K562 (cell line): ENCODE measurements around the gene AASDH. TPM values are rescaled to one million over a fixed set of nuclear protein-coding genes. Genes with fewer than 3 reads are reported as not detected.

Source experiments
- ATAC-seq: fragments of 200-7000 bp; cut with Tn5 transposase; 3 replicates; pipeline ENCODE4 v1.9.1; 2020; ENCODE audit warnings: moderate library complexity
- BruUV-seq: library from RNA; stranded (reverse); fragments of 400-500 nt; replicated peaks from 2 replicates; lab custom pipeline; 2021; lab: Mats Ljungman, UMichigan
- CTCF ChIA-PET: fragments of 300-600 bp; formaldehyde crosslinking; extraction: SDS; loops from one replicate; lab custom pipeline; 2021; ENCODE audit warnings: low intra/inter-chr PET ratio; lab: Yijun Ruan, JAX
- POLR2A ChIA-PET: fragments of 300-600, 350-650 bp; sonication (Branson Sonifier 250); formaldehyde crosslinking; extraction: SDS; loops from one replicate; lab custom pipeline; 2021; ENCODE audit warnings: antibody characterized with exemption, inconsistent platforms; lab: Yijun Ruan, JAX
- DNase-seq, 4 experiments: peaks; one replicate each; pipeline versions ENCODE4 v3.0.0 to v3.0.0-alpha.2; 2011 to 2018; ENCODE audit warnings: low spot score in 3 of 4, mixed read lengths in 3 of 4; ENCODE audit errors: extremely low read depth in 1 of 4
- FAIRE-seq: peaks from 2 replicates; lab custom pipeline; 2011; peaks lifted over from hg19 to GRCh38; lab: Jason Lieb, UNC
- H2AFZ ChIP-seq: 2 replicates; pipeline ENCODE4 v1.6.0; 2011; ENCODE audit warnings: low read depth, low read length, control low read depth, inconsistent platforms
- H3K27ac ChIP-seq: fragments of 200-600 bp; 3 replicates; pipeline ENCODE4 v1.8.0; 2011; ENCODE audit warnings: low read depth, mild to moderate bottlenecking, control low read depth, inconsistent platforms, low read length, moderate library complexity, mixed read lengths; ENCODE audit errors: extremely low read depth
- H3K27me3 ChIP-seq, 2 experiments: fragments of 300-600 bp in 1 of 2; 2 replicates in 1 of 2; 3 replicates in 1 of 2; pipeline versions ENCODE4 v1.6.0 to v1.8.0; 2011; ENCODE audit warnings: inconsistent platforms in 2 of 2, low read length in 2 of 2, mild to moderate bottlenecking in 1 of 2, mixed read lengths in 1 of 2, moderate library complexity in 1 of 2; ENCODE audit not compliant: control insufficient read depth in 2 of 2, insufficient read depth in 2 of 2
- H3K36me3 ChIP-seq: fragments of 300-600 bp; 3 replicates; pipeline ENCODE4 v1.8.0; 2011; ENCODE audit warnings: mild to moderate bottlenecking, low read length, inconsistent platforms; ENCODE audit not compliant: control insufficient read depth, insufficient read depth
- H3K4me1 ChIP-seq, 2 experiments: fragments of 200-600 bp in 1 of 2; replicated peaks in 1 of 2; 2 replicates in 1 of 2; 3 replicates in 1 of 2; pipeline versions ENCODE4 v1.5.1 to v1.8.0; 2011; ENCODE audit warnings: inconsistent platforms in 2 of 2, low read length in 2 of 2, mild to moderate bottlenecking in 1 of 2, mixed read lengths in 1 of 2, moderate library complexity in 1 of 2; ENCODE audit not compliant: control insufficient read depth in 2 of 2, insufficient read depth in 2 of 2
- H3K4me2 ChIP-seq: 2 replicates; pipeline ENCODE4 v1.6.1; 2011; ENCODE audit warnings: low read length, control low read depth, inconsistent platforms, mixed read lengths; ENCODE audit not compliant: insufficient read depth
- H3K4me3 ChIP-seq: fragments of 200-600 bp; sonication (generic), shearing (Covaris generic); 2 replicates; pipeline ENCODE4 v1.5.1; 2016; ENCODE audit warnings: control low read depth, inconsistent platforms
- H3K79me2 ChIP-seq: fragments of 200-600 bp; 3 replicates; pipeline ENCODE4 v1.8.0; 2011; ENCODE audit warnings: low read length, inconsistent platforms; ENCODE audit not compliant: control insufficient read depth, insufficient read depth
- H3K9ac ChIP-seq, 2 experiments: 2 replicates each; pipeline versions ENCODE4 v1.6.0 to v1.6.1; 2011; ENCODE audit warnings: low read depth in 2 of 2, low read length in 2 of 2, control low read depth in 1 of 2, inconsistent platforms in 1 of 2, mild to moderate bottlenecking in 1 of 2, mixed read lengths in 1 of 2; ENCODE audit not compliant: insufficient read depth in 1 of 2
- H3K9me1 ChIP-seq: one replicate; pipeline ENCODE4 v1.6.0; 2011; ENCODE audit warnings: inconsistent platforms, mild to moderate bottlenecking, low read length, moderate library complexity; ENCODE audit not compliant: control insufficient read depth, insufficient read depth
- H3K9me3 ChIP-seq: replicated peaks from 2 replicates; pipeline ENCODE4 v1.5.1; 2011; ENCODE audit warnings: low read depth, low read length, inconsistent platforms; ENCODE audit not compliant: control insufficient read depth, insufficient read depth
- H4K20me1 ChIP-seq: replicated peaks from 2 replicates; pipeline ENCODE4 v1.6.1; 2011; ENCODE audit warnings: low read length, inconsistent platforms, mixed read lengths; ENCODE audit not compliant: control insufficient read depth, insufficient read depth
- EHMT2 ChIP-seq: fragments of 450-650 bp; IDR thresholded peaks from 2 replicates; pipeline ENCODE4 v1.6.1; 2018; ENCODE audit warnings: antibody characterized with exemption
- FOXM1 ChIP-seq, 2 experiments: fragments of 450-650 bp in 1 of 2; sonication (generic) in 1 of 2; formaldehyde crosslinking in 1 of 2; IDR thresholded peaks; 2 replicates each; pipeline versions ENCODE4 v1.6.1 to v1.9.0; 2017 to 2022; ENCODE audit warnings: low read depth in 2 of 2, mild to moderate bottlenecking in 2 of 2, missing genetic modification reagents in 1 of 2, moderate library complexity in 1 of 2
- POU5F1 ChIP-seq: fragments of 150-350 bp; IDR thresholded peaks from 2 replicates; pipeline ENCODE4 v1.6.1; 2014; ENCODE audit warnings: borderline replicate concordance, low read length, low read depth, mild to moderate bottlenecking; ENCODE audit not compliant: partially characterized antibody
- YBX1 ChIP-seq: fragments of 450-650 bp; IDR thresholded peaks from 2 replicates; pipeline ENCODE4 v1.7.1; 2016; ENCODE audit warnings: mild to moderate bottlenecking
- ZNF175 ChIP-seq: fragments of 200-800 bp; sonication (Bioruptor generic); IDR thresholded peaks from 2 replicates; pipeline ENCODE4 v1.6.1; 2016; ENCODE audit warnings: low read depth, mild to moderate bottlenecking, missing genetic modification characterization, missing compliant biosample characterization
- ZNF197 ChIP-seq: fragments of 200-800 bp; sonication (Bioruptor generic); IDR thresholded peaks from 2 replicates; pipeline ENCODE4 v1.6.1; 2016; ENCODE audit warnings: low read depth, missing genetic modification characterization, missing compliant biosample characterization
- WGBS: fragments of 100-300 bp; shearing (Covaris generic); methylation state at CpG from one replicate; pipeline ENCODE4 v1.1.6; 2016; ENCODE audit warnings: low coverage, mixed read lengths; ENCODE audit not compliant: insufficient coverage; ENCODE audit errors: missing lambda C conversion rate; 5-methylcytosine and 5-hydroxymethylcytosine counted together
- in situ Hi-C: fragments of 300-500 bp; cut with MboI; formaldehyde crosslinking; loops from 4 replicates; pipeline ENCODE4 v1.15.0; 2018; ENCODE audit warnings: inconsistent platforms, mixed read lengths
- intact Hi-C: fragments of 100-400 bp; cut with micrococcal nuclease; formaldehyde crosslinking; loops from 2 replicates; pipeline ENCODE4 v1.14.2; 2022
- polyA plus RNA-seq, 8 experiments: library from polyadenylated mRNA; depleted of rRNA in 4 of 8; stranded (reverse) in 5 of 8; unstranded in 3 of 8; fragments of >200 nt; fragmentation: Nextera tagmentation in 2 of 8; fragmentation: Illumina TruSeq in 1 of 8; extraction: Ambion mirVana in 2 of 8; extraction: Trizol in 1 of 8; gene quantifications; 2 replicates each; pipeline versions ENCODE4 v1.2.1 to v1.2.3, GENCODE V29; 2011 to 2014; ENCODE audit warnings: inconsistent platforms in 1 of 8, missing spikeins in 1 of 8
- total RNA-seq, 7 experiments: library from RNA; depleted of rRNA in 6 of 7; stranded (reverse); fragments of >200 nt in 6 of 7; fragmentation: Illumina TruSeq in 2 of 7; extraction: Trizol in 2 of 7; gene quantifications; 2 replicates each; pipeline versions ENCODE4 v1.2.1 to v1.2.3, GENCODE V29; 2011 to 2021; ENCODE audit warnings: low replicate concordance in 1 of 7
- TF ChIP-seq, protein P1 (sequence below): fragments of 450-650 bp; IDR thresholded peaks from 2 replicates; pipeline ENCODE4 v1.6.1; 2018; ENCODE audit warnings: mild to moderate bottlenecking, low read depth; ENCODE audit not compliant: partially characterized antibody
- TF ChIP-seq, protein P2 (sequence below): fragments of 450-650 bp; formaldehyde crosslinking; IDR thresholded peaks from 2 replicates; pipeline ENCODE4 v1.4.0; 2022; ENCODE audit warnings: missing genetic modification characterization
- TF ChIP-seq, protein P3 (sequence below): fragments of 250-450 bp; sonication (Bioruptor Pico); IDR thresholded peaks from 2 replicates; pipeline ENCODE4 v1.8.0; 2021; ENCODE audit warnings: moderate library complexity, mild to moderate bottlenecking, inconsistent platforms
- TF ChIP-seq, protein P4 (sequence below): fragments of 250-450 bp; sonication (Bioruptor Pico); IDR thresholded peaks from 2 replicates; pipeline ENCODE4 v1.9.0; 2021; ENCODE audit warnings: mild to moderate bottlenecking

AASDH gene
- total and polyA plus RNA-seq, 9 of the 15 experiments (the other 6 are each of a cell fraction or from before 2014, with no cell fraction given) = 8.6 to 29.7 (median 13.7) TPM

DNA sequence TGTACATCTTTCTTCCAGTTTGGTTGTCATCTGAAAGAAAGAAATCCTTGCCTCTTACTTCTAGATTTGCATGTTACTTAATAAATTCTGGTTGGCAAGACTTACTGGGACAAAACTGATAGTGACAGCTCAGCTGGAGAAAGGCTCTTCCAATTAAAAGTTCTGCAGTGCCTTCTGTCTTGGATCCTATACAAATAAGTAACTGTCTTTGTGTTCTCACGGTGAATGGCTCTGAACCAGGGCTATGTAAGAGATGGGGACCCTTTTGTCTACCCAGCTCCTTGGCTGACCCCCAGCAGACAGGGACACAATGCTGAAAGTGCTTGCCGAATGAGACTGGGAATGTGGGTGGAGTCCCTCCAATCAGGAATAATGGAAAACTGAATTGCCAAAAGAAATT lies 89.5 kb downstream of the AASDH start:
- Histone ChIP-seq H3K4me3 (no peak overlapping the region), H3K79me2 (no peaks in the 10 kb centered on the region), H3K9me1 (no peaks in the 10 kb centered on the region), H3K4me1 (no peaks in the 10 kb centered on the region; a peak in 1 of 5 replicates), H4K20me1 (no peaks in the 10 kb centered on the region), H3K27me3 (peaks cover 16 to 29% of the 10 kb centered on the region in 2 experiments; a peak in 4 of 5 replicates), H2AFZ (no peak overlapping the region), H3K9me3 (no peaks in the 10 kb centered on the region), H3K4me2 (no peak overlapping the region), H3K36me3 (no peaks in the 10 kb centered on the region), H3K9ac (no peak overlapping the region), H3K27ac (no peak overlapping the region)
- intact Hi-C loops (no loop called here), in situ Hi-C loops (no loop called here)
- WGBS = 4% methylated on average over 2 of the region's 2 CpGs
- POLR2A ChIA-PET = interaction anchor here (1.3 kb wide), 1 partner anchor 14 kb away, joined by 3 read pairs; no protein-coding TSS in a partner anchor
- ATAC-seq (no peak), DNase-seq (no peak), FAIRE-seq (no peak)
- CTCF ChIA-PET = no interaction called here
- TF ChIP-seq EHMT2 = no peak
- BruUV-seq = no TSS peak

DNA sequence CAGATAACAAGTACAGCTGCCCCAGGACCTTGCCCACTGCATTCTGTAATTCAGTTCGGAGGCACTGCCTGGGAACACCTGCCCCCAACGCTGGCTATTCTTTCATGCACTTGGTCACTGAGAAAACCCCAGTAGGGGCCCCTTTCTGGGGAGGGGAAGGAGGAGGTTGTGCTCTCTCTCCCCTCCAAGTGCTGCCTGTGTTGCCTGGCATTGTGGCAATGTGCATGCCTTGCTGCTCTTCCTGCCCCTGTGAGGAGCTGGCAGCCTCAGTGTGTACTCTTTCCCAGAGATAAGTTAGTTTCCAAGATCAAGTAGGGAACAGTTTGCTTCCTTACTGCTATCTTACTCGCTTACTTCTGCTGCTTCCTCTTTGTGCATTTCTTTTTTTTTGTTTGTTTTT lies 90.8 kb downstream of the AASDH start:
- intact Hi-C loops (no loop called here), in situ Hi-C loops (no loop called here)
- ATAC-seq (no peak), DNase-seq (no peak), FAIRE-seq (no peak)
- Histone ChIP-seq H4K20me1 (no peaks in the 10 kb centered on the region), H3K79me2 (no peaks in the 10 kb centered on the region), H3K27ac (no peak overlapping the region), H3K27me3 (peaks cover 14 to 23% of the 10 kb centered on the region in 2 experiments; a peak in 3 of 5 replicates), H3K4me3 (no peak overlapping the region), H3K9ac (no peak overlapping the region), H3K9me3 (no peaks in the 10 kb centered on the region), H2AFZ (no peak overlapping the region), H3K9me1 (no peaks in the 10 kb centered on the region), H3K4me1 (no peaks in the 10 kb centered on the region), H3K36me3 (no peaks in the 10 kb centered on the region), H3K4me2 (no peak overlapping the region)
- 0% methylated on average over 3 of the region's 3 CpGs for WGBS
- BruUV-seq = no TSS peak
- ChIA-PET POLR2A (interaction anchor here (0.7 kb wide), 1 partner anchor 108 kb away, joined by 5 read pairs; no protein-coding TSS in a partner anchor), CTCF (no interaction called here)
- TF ChIP-seq ZNF175 (CRISPR knock-in tag) (no peak), YBX1 (no peak), POU5F1 (no peak), FOXM1 (IDR thresholded peaks at IDR 0.05; ENCODE audit: low read depth) (no peak), FOXM1 (CRISPR knock-in tag; IDR thresholded peaks at IDR 0.05; ENCODE audit: low read depth) (no peak), ZNF197 (CRISPR knock-in tag) (no peak)
- TF ChIP-seq, protein P1, sequence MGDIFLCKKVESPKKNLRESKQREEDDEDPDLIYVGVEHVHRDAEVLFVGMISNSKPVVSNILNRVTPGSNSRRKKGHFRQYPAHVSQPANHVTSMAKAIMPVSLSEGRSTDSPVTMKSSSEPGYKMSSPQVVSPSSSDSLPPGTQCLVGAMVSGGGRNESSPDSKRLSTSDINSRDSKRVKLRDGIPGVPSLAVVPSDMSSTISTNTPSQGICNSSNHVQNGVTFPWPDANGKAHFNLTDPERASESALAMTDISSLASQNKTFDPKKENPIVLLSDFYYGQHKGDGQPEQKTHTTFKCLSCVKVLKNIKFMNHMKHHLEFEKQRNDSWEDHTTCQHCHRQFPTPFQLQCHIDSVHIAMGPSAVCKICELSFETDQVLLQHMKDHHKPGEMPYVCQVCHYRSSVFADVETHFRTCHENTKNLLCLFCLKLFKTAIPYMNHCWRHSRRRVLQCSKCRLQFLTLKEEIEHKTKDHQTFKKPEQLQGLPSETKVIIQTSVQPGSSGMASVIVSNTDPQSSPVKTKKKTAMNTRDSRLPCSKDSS = no peak
- TF ChIP-seq, protein P2, sequence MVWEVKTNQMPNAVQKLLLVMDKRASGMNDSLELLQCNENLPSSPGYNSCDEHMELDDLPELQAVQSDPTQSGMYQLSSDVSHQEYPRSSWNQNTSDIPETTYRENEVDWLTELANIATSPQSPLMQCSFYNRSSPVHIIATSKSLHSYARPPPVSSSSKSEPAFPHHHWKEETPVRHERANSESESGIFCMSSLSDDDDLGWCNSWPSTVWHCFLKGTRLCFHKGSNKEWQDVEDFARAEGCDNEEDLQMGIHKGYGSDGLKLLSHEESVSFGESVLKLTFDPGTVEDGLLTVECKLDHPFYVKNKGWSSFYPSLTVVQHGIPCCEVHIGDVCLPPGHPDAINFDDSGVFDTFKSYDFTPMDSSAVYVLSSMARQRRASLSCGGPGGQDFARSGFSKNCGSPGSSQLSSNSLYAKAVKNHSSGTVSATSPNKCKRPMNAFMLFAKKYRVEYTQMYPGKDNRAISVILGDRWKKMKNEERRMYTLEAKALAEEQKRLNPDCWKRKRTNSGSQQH (CRISPR knock-in tag) = no peak
- TF ChIP-seq, protein P3, sequence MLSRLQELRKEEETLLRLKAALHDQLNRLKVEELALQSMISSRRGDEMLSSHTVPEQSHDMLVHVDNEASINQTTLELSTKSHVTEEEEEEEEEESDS = no peak
- TF ChIP-seq, protein P4, sequence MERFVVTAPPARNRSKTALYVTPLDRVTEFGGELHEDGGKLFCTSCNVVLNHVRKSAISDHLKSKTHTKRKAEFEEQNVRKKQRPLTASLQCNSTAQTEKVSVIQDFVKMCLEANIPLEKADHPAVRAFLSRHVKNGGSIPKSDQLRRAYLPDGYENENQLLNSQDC = no peak
